ENCODE data around the gene ZNF780B. TPM values are rescaled to one million over a fixed set of nuclear protein-coding genes. Genes with fewer than 3 reads are reported as not detected.
A peak's percentile ranks its signal among the peaks of the same experiment; 100 is the strongest.

ZNF780B gene
- total RNA-seq, result 10 to 100 TPM in 7 of 9 donors, 1 to 10 TPM in 2; 6.4 to 35.2 (median 19.7) TPM
- 10 to 100 TPM in 1 of 2 donors, 1 to 10 TPM in 1; 4.7 to 11.0 TPM for polyA plus RNA-seq
- long read RNA-seq, donor 1, partial matches to known transcripts, result 1 of 7 reads
- long read RNA-seq, donor 1, other reads (novel, unspliced or antisense), result 6 of 7 reads
- long read RNA-seq, donor 2, partial matches to known transcripts, result 2 of 11 reads
- long read RNA-seq, donor 2, other reads (novel, unspliced or antisense), result 9 of 11 reads
- long read RNA-seq, donor 3, partial matches to known transcripts, result 2 of 3 reads
- long read RNA-seq, donor 3, other reads (novel, unspliced or antisense), result 1 of 3 reads

GRCh38 chr19:40055832-40056504 lies at the start of gene ZNF780B:
Gene ZNF780B, minus strand, starts transcription at chr19:40056231. Its CDS starts 5,899 bp downstream, at chr19:40050332.
- H3K9me3 ChIP-seq, result peaks cover 0 to 55% (median 11%) of the 10 kb centered on the region in 12 donors
- DNase-seq (peak; percentile 56 to 80 (median 69)), ATAC-seq (peak; percentile 95 to 98 (median 98))
- H3K4me3 ChIP-seq, result peak within 1 kb of the TSS; percentile 47 to 91 (median 74)
- no peaks in the 10 kb centered on the region for H3K36me3 ChIP-seq
- 0 to 2% (median 0%) methylated on average over 24 to 41 of the region's 41 CpGs for WGBS, 4 donors
- H3K27me3 ChIP-seq, result no peaks in the 10 kb centered on the region
- H3K4me1 ChIP-seq, result peaks cover 0 to 28% (median 8%) of the 10 kb centered on the region in 12 donors
- intact Hi-C loops (cut with DNase I), result loop anchor here in 3 of 10 donors (5.0 to 10.0 kb wide), 2 partner anchors 51 to 59 kb away; partner anchors contain the start of gene ZNF546 (in 1 of the 3)
- H3K27ac ChIP-seq, result peak within 1 kb of the TSS; percentile 58 to 83 (median 78)
- TF ChIP-seq CTCF (IDR thresholded peaks at IDR 0.05) (no peak), POLR2A (IDR thresholded peaks at IDR 0.05) (no peak)

- ATAC-seq, result no peak
- intact Hi-C loops (cut with DNase I), result no loop called here
Measured at GRCh38 chr19:40104754-40105153, 48.7 kb upstream of the ZNF780B start.

DNA sequence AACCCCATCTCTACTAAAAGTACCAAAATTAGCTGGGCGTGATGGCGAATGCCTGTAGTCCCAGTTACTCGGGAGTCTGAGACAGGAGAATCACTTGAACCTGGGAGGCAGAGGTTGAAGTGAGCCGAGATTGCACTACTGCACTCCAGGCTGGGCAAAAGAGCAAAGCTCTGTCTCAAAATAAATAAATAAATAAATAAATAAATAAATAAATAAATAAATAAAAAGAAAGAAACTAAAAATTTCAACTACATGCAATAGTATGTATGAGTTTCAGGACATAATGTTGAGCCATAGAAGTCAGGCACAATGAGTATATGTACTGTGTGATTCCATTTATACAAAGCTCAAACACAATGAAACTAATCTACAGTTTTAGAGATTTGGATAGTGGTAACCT lies 47.6 kb upstream of the ZNF780B start:
- Histone ChIP-seq H3K9me3 (no peaks in the 10 kb centered on the region), H3K4me1 (no peaks in the 10 kb centered on the region), H3K27ac (no peak overlapping the region), H3K27me3 (peaks cover 0 to 8% (median 0%) of the 10 kb centered on the region in 9 donors), H3K4me3 (no peak overlapping the region), H3K36me3 (no peaks in the 10 kb centered on the region)
- intact Hi-C loops (cut with DNase I), result no loop called here
- 83 to 90% (median 85%) methylated on average over 4 of the region's 4 CpGs for WGBS, 4 donors
- ATAC-seq, result no peak
- no peak for DNase-seq
- TF ChIP-seq POLR2A (IDR thresholded peaks at IDR 0.05) (no peak), CTCF (IDR thresholded peaks at IDR 0.05) (no peak)

More at GRCh38 chr19:40104754-40105153, 48.7 kb upstream of the ZNF780B start:
- TF ChIP-seq CTCF (IDR thresholded peaks at IDR 0.05), result no peak
- TF ChIP-seq POLR2A (IDR thresholded peaks at IDR 0.05), result no peak
- H3K36me3 ChIP-seq, result no peaks in the 10 kb centered on the region
- no peak overlapping the region for H3K27ac ChIP-seq
- WGBS, 4 donors, result 43 to 61% (median 49%) methylated on average over 1 of the region's 1 CpG
- no peaks in the 10 kb centered on the region for H3K9me3 ChIP-seq
- peaks cover 0 to 8% (median 0%) of the 10 kb centered on the region in 9 donors for H3K27me3 ChIP-seq
- H3K4me1 ChIP-seq, result no peaks in the 10 kb centered on the region
- no peak overlapping the region for H3K4me3 ChIP-seq
- no peak for DNase-seq

DNA sequence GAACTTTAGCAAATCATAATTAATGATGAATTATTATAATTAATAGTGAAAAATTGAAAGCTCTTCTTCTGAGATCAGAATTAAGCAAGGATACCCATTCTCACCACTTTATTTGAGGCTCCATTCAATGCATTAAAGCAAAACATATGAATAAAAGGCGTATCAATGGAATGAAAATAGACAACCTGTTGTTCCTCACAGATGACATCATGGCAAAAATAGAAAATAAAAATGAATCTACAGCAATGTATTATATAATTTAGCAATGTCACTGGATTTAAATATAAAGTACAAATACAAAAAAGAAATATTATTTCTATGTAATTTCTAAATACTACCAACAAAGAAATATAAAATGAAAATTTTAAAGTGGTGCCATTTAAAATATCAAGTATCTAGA lies 45.8 kb upstream of the ZNF780B start:
- H3K4me1 ChIP-seq, result no peaks in the 10 kb centered on the region
- TF ChIP-seq POLR2A (IDR thresholded peaks at IDR 0.05) (no peak), CTCF (IDR thresholded peaks at IDR 0.05) (no peak)
- H3K4me3 ChIP-seq, result no peak overlapping the region
- DNase-seq, result no peak
- no peak overlapping the region for H3K27ac ChIP-seq
- no peak for ATAC-seq
- H3K36me3 ChIP-seq, result no peaks in the 10 kb centered on the region
- 72 to 86% (median 80%) methylated on average over 1 of the region's 1 CpG for WGBS, 4 donors
- no peaks in the 10 kb centered on the region for H3K9me3 ChIP-seq
- peaks cover 0 to 8% (median 0%) of the 10 kb centered on the region in 9 donors for H3K27me3 ChIP-seq
- intact Hi-C loops (cut with DNase I), result no loop called here

Data from heart left ventricle (tissue), 16 donors.